Endothelial cell of umbilical vein (primary cell): ENCODE data around the gene ZNF668. TPM values are rescaled to one million over a fixed set of nuclear protein-coding genes. Genes with fewer than 3 reads are reported as not detected.
A peak's percentile ranks its signal among the peaks of the same experiment; 100 is the strongest.

Source experiments
- BruUV-seq: library from RNA; stranded (reverse); fragments of 400-500 nt; replicated peaks from 2 replicates; lab custom pipeline; 2021; lab: Mats Ljungman, UMichigan
- CTCF ChIA-PET: fragments of 300-600, 350-600 bp; sonication (Branson Sonifier 250); formaldehyde crosslinking; loops from one replicate; lab custom pipeline; 2021; ENCODE audit warnings: antibody characterized with exemption, inconsistent platforms; lab: Charles Lee
- POLR2A ChIA-PET: fragments of 300-600, 350-600 bp; sonication (Branson Sonifier 250); formaldehyde crosslinking; loops from one replicate; lab custom pipeline; 2021; ENCODE audit warnings: antibody characterized with exemption, inconsistent platforms; lab: Charles Lee
- DNase-seq: peaks from one replicate; pipeline ENCODE4 v3.0.0-alpha.2; 2011; ENCODE audit warnings: low read depth, low spot score
- FAIRE-seq: peaks from 2 replicates; lab custom pipeline; 2011; peaks lifted over from hg19 to GRCh38; lab: Jason Lieb, UNC
- H2AFZ ChIP-seq: 2 replicates; pipeline ENCODE4 v1.6.0; 2012; ENCODE audit warnings: low read depth, low read length, control low read depth, inconsistent platforms
- H3K27ac ChIP-seq: 2 replicates; pipeline ENCODE4 v1.5.1; 2011; ENCODE audit warnings: low read depth, mild to moderate bottlenecking, control low read depth, low read length, moderate library complexity; ENCODE audit not compliant: insufficient read depth
- H3K27me3 ChIP-seq, 2 experiments: 2 replicates each; pipeline versions ENCODE4 v1.6.0 to v1.6.1; 2011; ENCODE audit warnings: low read length in 2 of 2, mixed read lengths in 1 of 2; ENCODE audit not compliant: control insufficient read depth in 2 of 2, insufficient read depth in 2 of 2
- H3K36me3 ChIP-seq, 2 experiments: 2 replicates in 1 of 2; 3 replicates in 1 of 2; pipeline ENCODE4 v1.5.1; 2011; ENCODE audit warnings: low read length in 2 of 2, mild to moderate bottlenecking in 1 of 2, moderate library complexity in 1 of 2; ENCODE audit not compliant: control insufficient read depth in 2 of 2, insufficient read depth in 2 of 2; ENCODE audit errors: extremely low read depth in 1 of 2
- H3K4me1 ChIP-seq: 3 replicates; pipeline ENCODE4 v1.5.1; 2011; ENCODE audit warnings: mild to moderate bottlenecking, low read length; ENCODE audit not compliant: control insufficient read depth, insufficient read depth; ENCODE audit errors: extremely low read depth
- H3K4me2 ChIP-seq: 2 replicates; pipeline ENCODE4 v1.6.1; 2011; ENCODE audit warnings: low read length, control low read depth, mixed read lengths; ENCODE audit not compliant: insufficient read depth
- H3K4me3 ChIP-seq, 3 experiments: fragments of 200-600 bp in 1 of 3; sonication (generic), shearing (Covaris generic) in 1 of 3; replicated peaks in 1 of 3; 2 replicates each; pipeline ENCODE4 v1.5.1; 2011 to 2016; ENCODE audit warnings: control low read depth in 3 of 3, low read length in 3 of 3, mild to moderate bottlenecking in 2 of 3, inconsistent platforms in 1 of 3, low read depth in 1 of 3, moderate library complexity in 1 of 3; ENCODE audit not compliant: insufficient read depth in 1 of 3
- H3K79me2 ChIP-seq: 2 replicates; pipeline ENCODE4 v1.6.0; 2012; ENCODE audit warnings: low read length, inconsistent platforms; ENCODE audit not compliant: control insufficient read depth, insufficient read depth
- H3K9ac ChIP-seq: replicated peaks from 2 replicates; pipeline ENCODE3; 2011; ENCODE audit warnings: low read length, control low read depth; ENCODE audit not compliant: insufficient read depth; ENCODE audit errors: extremely low read depth
- H3K9me1 ChIP-seq: replicated peaks from 3 replicates; pipeline ENCODE4 v1.6.0; 2011; ENCODE audit warnings: mild to moderate bottlenecking, low read length; ENCODE audit not compliant: control insufficient read depth, insufficient read depth; ENCODE audit errors: extremely low read depth
- H3K9me3 ChIP-seq: replicated peaks from 2 replicates; pipeline ENCODE4 v1.5.1; 2012; ENCODE audit warnings: low read length, inconsistent platforms; ENCODE audit not compliant: control insufficient read depth, insufficient read depth
- H4K20me1 ChIP-seq: replicated peaks from 2 replicates; pipeline ENCODE3; 2011; ENCODE audit warnings: mild to moderate bottlenecking, low read length; ENCODE audit not compliant: control insufficient read depth, insufficient read depth; ENCODE audit errors: extremely low read depth
- CTCF ChIP-seq, 2 donors: IDR thresholded peaks; 1 replicate in 1 of 2; 2 replicates in 1 of 2; pipeline ENCODE4 v1.5.1; 2011; ENCODE audit warnings: low read length in 2 of 2, mild to moderate bottlenecking in 2 of 2, moderate library complexity in 2 of 2, control low read depth in 1 of 2, inconsistent platforms in 1 of 2, low read depth in 1 of 2; ENCODE audit not compliant: insufficient read depth in 1 of 2; ENCODE audit errors: extremely low read depth in 1 of 2
- EZH2 ChIP-seq: IDR thresholded peaks from 2 replicates; pipeline ENCODE4 v1.6.1; 2012; ENCODE audit warnings: borderline replicate concordance, low read depth, mild to moderate bottlenecking, moderate library complexity, low read length, inconsistent platforms; ENCODE audit not compliant: severe bottlenecking
- FOS ChIP-seq: IDR thresholded peaks from 2 replicates; pipeline ENCODE4 v1.6.1; 2011; ENCODE audit warnings: mild to moderate bottlenecking, low read length, moderate library complexity, borderline replicate concordance; ENCODE audit not compliant: insufficient read depth
- GATA2 ChIP-seq: IDR thresholded peaks from 2 replicates; pipeline ENCODE4 v1.7.0; 2011; ENCODE audit warnings: low read depth, mild to moderate bottlenecking, moderate library complexity, mixed read lengths, low read length; ENCODE audit not compliant: insufficient read length, insufficient read depth
- JUN ChIP-seq: IDR thresholded peaks from 2 replicates; pipeline ENCODE4 v1.6.1; 2011; ENCODE audit warnings: borderline replicate concordance, low read depth; ENCODE audit not compliant: insufficient read length, insufficient read depth
- MAX ChIP-seq: IDR thresholded peaks from 2 replicates; pipeline ENCODE4 v1.6.1; 2011; ENCODE audit not compliant: insufficient read depth, insufficient read length
- MYC ChIP-seq: IDR thresholded peaks from one replicate; pipeline ENCODE4 v1.6.1; 2011; ENCODE audit warnings: mild to moderate bottlenecking, low read depth, low read length
- POLR2A ChIP-seq: IDR thresholded peaks from 2 replicates; pipeline ENCODE4 v1.6.1; 2012; ENCODE audit warnings: low read depth, mild to moderate bottlenecking, control low read depth, low read length
- POLR2AphosphoS5 ChIP-seq: IDR thresholded peaks from 2 replicates; pipeline ENCODE4 v1.6.1; 2012; ENCODE audit warnings: low read depth, mild to moderate bottlenecking, control low read depth, low read length, moderate library complexity; ENCODE audit not compliant: insufficient read depth
- dilution Hi-C: fragments of 300-500 bp; cut with MboI; formaldehyde crosslinking; loops from one replicate; pipeline ENCODE4 v1.15.0; 2019; ENCODE audit warnings: low sequenced_read_pairs; ENCODE audit not compliant: extremely low pct_ligation_motif_present
- intact Hi-C: fragments of 100-400 bp; cut with micrococcal nuclease; formaldehyde crosslinking; loops from one replicate; pipeline ENCODE4 v1.10.0; 2022
- polyA plus RNA-seq, 4 experiments: library from polyadenylated mRNA; depleted of rRNA in 3 of 4; stranded (reverse) in 3 of 4; unstranded in 1 of 4; fragments of >200 nt; gene quantifications; 2 replicates each; pipeline versions ENCODE4 v1.2.1 to v1.2.3, GENCODE V29; 2011 to 2012; ENCODE audit warnings: missing spikeins in 1 of 4
- total RNA-seq: library from RNA; stranded (reverse); gene quantifications from 2 replicates; pipeline ENCODE4 v1.2.3, GENCODE V29; 2021

ZNF668 gene
- total and polyA plus RNA-seq, 2 donors (not counting 3 experiments of a cell fraction or from before 2014, with no cell fraction given), result 11.8 to 13.3 TPM

GRCh38 chr16:31094088-31094423 is 20.0 kb upstream of the ZNF668 start:
- H3K9ac ChIP-seq, result peak overlapping the region; percentile 63
- H3K27me3 ChIP-seq, result no peaks in the 10 kb centered on the region
- H2AFZ ChIP-seq, result peak overlapping the region; percentile 70
- H3K36me3 ChIP-seq, result peaks cover 2 to 5% of the 10 kb centered on the region in 2 experiments
- dilution Hi-C loops (no loop called here), intact Hi-C loops (loop anchor here (1.0 to 2.0 kb wide), 6 partner anchors 15 to 137 kb away; partner anchors contain the start of genes BCKDK, KAT8, SETD1A and STX4)
- H3K9me3 ChIP-seq, result no peaks in the 10 kb centered on the region
- peak overlapping the region; percentile 41 for H3K4me2 ChIP-seq
- ChIA-PET CTCF (interaction anchor here (0.7 to 6.5 kb wide), 7 partner anchors 20 to 249 kb away, joined by 3 to 66 read pairs (median 7); partner anchors contain the start of genes HSD3B7, KAT8, ZNF646 and ZNF668), POLR2A (no interaction called here)
- H4K20me1 ChIP-seq, result no peaks in the 10 kb centered on the region
- no peaks in the 10 kb centered on the region for H3K9me1 ChIP-seq
- peaks cover 3% of the 10 kb centered on the region for H3K4me1 ChIP-seq
- no TSS peak for BruUV-seq
- peak overlapping the region; percentile 6 for H3K27ac ChIP-seq
- TF ChIP-seq CTCF (IDR thresholded peaks at IDR 0.05; ENCODE audit: extremely low read depth in 1 of 2, insufficient read depth in 1 of 2, low read depth in 1 of 2, low read length in 2 of 2), result no peak
- H3K79me2 ChIP-seq, result peaks cover 10% of the 10 kb centered on the region
- FAIRE-seq (no peak), DNase-seq (peak; percentile 36)
- H3K4me3 ChIP-seq, result peak overlapping the region; percentile 28 to 91 (median 62)

- no peak overlapping the region for H3K27ac ChIP-seq
- no peaks in the 10 kb centered on the region for H3K9me1 ChIP-seq
- TF ChIP-seq CTCF (IDR thresholded peaks at IDR 0.05; ENCODE audit: extremely low read depth in 1 of 2, insufficient read depth in 1 of 2, low read depth in 1 of 2, low read length in 2 of 2) (no peak), JUN (no peak), POLR2AphosphoS5 (no peak), POLR2A (no peak), FOS (no peak), EZH2 (no peak), GATA2 (no peak), MAX (no peak), MYC (no peak)
- ChIA-PET CTCF (interaction anchor here (0.7 to 6.5 kb wide), 7 partner anchors 19 to 248 kb away, joined by 3 to 66 read pairs (median 5); partner anchors contain the start of genes HSD3B7, KAT8, ZNF646 and ZNF668), POLR2A (no interaction called here)
- H3K4me2 ChIP-seq, result peak overlapping the region; percentile 41
- peak overlapping the region in 1 of 3 experiments; percentile 35 for H3K4me3 ChIP-seq
- H3K9me3 ChIP-seq, result no peaks in the 10 kb centered on the region
- DNase-seq, result no peak
- H3K4me1 ChIP-seq, result peaks cover 3% of the 10 kb centered on the region
- H3K79me2 ChIP-seq, result peaks cover 10% of the 10 kb centered on the region
- H2AFZ ChIP-seq, result no peak overlapping the region
- H3K9ac ChIP-seq, result peak overlapping the region; percentile 63
- H3K36me3 ChIP-seq, result peaks cover 2 to 6% of the 10 kb centered on the region in 2 experiments
- H4K20me1 ChIP-seq, result no peaks in the 10 kb centered on the region
- dilution Hi-C loops, result no loop called here
- intact Hi-C loops, result no loop called here
- no TSS peak for BruUV-seq
- H3K27me3 ChIP-seq, result no peaks in the 10 kb centered on the region
- peak; percentile 15 for FAIRE-seq
Measured at GRCh38 chr16:31093132-31093703, 19.2 kb upstream of the ZNF668 start.
